Lung (tissue), 12 donors: ENCODE results near the gene HMGB4. TPM values are rescaled to one million over a fixed set of nuclear protein-coding genes. Genes with fewer than 3 reads are reported as not detected.

Source experiments
- ATAC-seq: fragments of 200-7000 bp; cut with Tn5 transposase; one replicate; pipeline ENCODE4 v1.9.1; 2020; ENCODE audit warnings: moderate number of reproducible peaks; ENCODE audit not compliant: insufficient read depth, low FRiP score
- DNase-seq, 3 donors: peaks; one replicate each; pipeline ENCODE4 v3.0.0-alpha.2; 2013 to 2017
- H3K27ac ChIP-seq, 2 donors: one replicate each; pipeline ENCODE4 v1.5.1; 2013; ENCODE audit warnings: mild to moderate bottlenecking in 2 of 2, moderate library complexity in 2 of 2, control low read depth in 1 of 2, inconsistent platforms in 1 of 2, low read depth in 1 of 2, low read length in 1 of 2
- H3K27me3 ChIP-seq, 3 donors: one replicate each; pipeline ENCODE4 v1.5.1; 2013; ENCODE audit warnings: low read length in 2 of 3; ENCODE audit not compliant: control insufficient read depth in 3 of 3, insufficient read depth in 3 of 3
- H3K36me3 ChIP-seq, 4 donors: one replicate each; pipeline ENCODE4 v1.5.1; 2013; ENCODE audit warnings: low read length in 4 of 4, mild to moderate bottlenecking in 1 of 4, moderate library complexity in 1 of 4; ENCODE audit not compliant: control insufficient read depth in 4 of 4, insufficient read depth in 4 of 4
- H3K4me1 ChIP-seq, 5 donors: one replicate each; pipeline ENCODE4 v1.5.1; 2013; ENCODE audit warnings: low read length in 5 of 5, mild to moderate bottlenecking in 2 of 5, moderate library complexity in 1 of 5; ENCODE audit not compliant: control insufficient read depth in 5 of 5, insufficient read depth in 5 of 5
- H3K4me3 ChIP-seq: one replicate; pipeline ENCODE4 v1.5.1; 2013; ENCODE audit warnings: mild to moderate bottlenecking, control low read depth, moderate library complexity
- H3K9ac ChIP-seq, 2 donors: one replicate each; pipeline ENCODE4 v1.5.1; 2013; ENCODE audit warnings: low read length in 2 of 2, control low read depth in 1 of 2; ENCODE audit not compliant: insufficient read depth in 1 of 2
- H3K9me3 ChIP-seq, 4 donors: one replicate each; pipeline ENCODE4 v1.5.1; 2013; ENCODE audit warnings: low read length in 3 of 4, mild to moderate bottlenecking in 1 of 4, moderate library complexity in 1 of 4; ENCODE audit not compliant: control insufficient read depth in 4 of 4, insufficient read depth in 3 of 4
- CTCF ChIP-seq: IDR thresholded peaks from 2 replicates; pipeline ENCODE4 v1.5.1; 2012; ENCODE audit warnings: mild to moderate bottlenecking; ENCODE audit errors: control extremely low read depth, extremely low read depth
- WGBS, 2 donors: extraction: QIAGEN DNeasy Blood & Tissue Kit; methylation state at CpG; one replicate each; pipeline ENCODE4 v1.1.7; 2013; 5-methylcytosine and 5-hydroxymethylcytosine counted together
- polyA plus RNA-seq, 2 donors: library from polyadenylated mRNA; stranded (reverse); fragments of 200-250 nt; gene quantifications; one replicate each; pipeline ENCODE4 v1.2.1, GENCODE V29; 2013
- total RNA-seq, 2 donors: library from RNA; depleted of rRNA in 1 of 2; stranded (reverse); fragments of >200 nt in 1 of 2; gene quantifications; one replicate each; pipeline ENCODE4 v1.2.1, GENCODE V29; 2014 to 2021
- donor health status: control.
- donor health status: control.
- donor health status: Bipolar disorder and iron deficiency.
- donor health status: healthy.
- donor health status: DM: yes; HTN: yes; CAD: no.

HMGB4 gene
- total and polyA plus RNA-seq, 4 donors: not detected

GRCh38 chr1:33819290-33819912, 44.5 kb upstream of the HMGB4 start:
- no peak for TF ChIP-seq CTCF
- Histone ChIP-seq H3K4me1 (no peaks in the 10 kb centered on the region), H3K9ac (no peak overlapping the region), H3K27ac (no peak overlapping the region), H3K36me3 (no peaks in the 10 kb centered on the region), H3K27me3 (no peaks in the 10 kb centered on the region), H3K4me3 (no peak overlapping the region), H3K9me3 (no peaks in the 10 kb centered on the region)
- 84 to 89% methylated on average over 10 of the region's 10 CpGs for WGBS, 2 donors
- DNase-seq: no peak
- no peak for ATAC-seq

GRCh38 chr1:33819913-33820311, 44.0 kb upstream of the HMGB4 start:
- no peak for DNase-seq
- H3K9ac ChIP-seq: no peak overlapping the region
- no peaks in the 10 kb centered on the region for H3K9me3 ChIP-seq
- 74 to 80% methylated on average over 7 of the region's 7 CpGs for WGBS, 2 donors
- H3K36me3 ChIP-seq: no peaks in the 10 kb centered on the region
- no peaks in the 10 kb centered on the region for H3K4me1 ChIP-seq
- no peak for TF ChIP-seq CTCF
- H3K4me3 ChIP-seq: no peak overlapping the region
- H3K27ac ChIP-seq: no peak overlapping the region
- no peaks in the 10 kb centered on the region for H3K27me3 ChIP-seq
- ATAC-seq: no peak

DNA sequence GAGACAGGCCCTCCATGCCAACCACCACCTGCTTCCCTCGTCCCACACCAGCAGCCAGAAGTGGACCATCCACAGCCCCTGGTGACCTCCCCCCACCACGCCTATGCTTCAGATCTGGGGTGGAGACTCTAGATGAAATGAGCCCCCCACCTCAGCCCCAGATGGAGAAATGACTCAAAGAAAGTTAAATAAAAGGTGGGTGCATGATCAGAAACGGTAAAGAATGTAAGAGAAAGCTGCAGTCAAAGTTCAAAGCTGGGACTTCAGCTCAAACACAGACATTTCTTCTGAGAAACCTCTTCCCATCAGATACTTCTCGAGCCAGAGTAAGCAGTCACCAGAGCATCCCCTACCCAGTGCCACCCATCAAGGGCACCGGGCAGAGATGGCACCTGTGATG, 43.1 kb upstream of the HMGB4 start:
- no peaks in the 10 kb centered on the region for H3K4me1 ChIP-seq
- no peak overlapping the region for H3K27ac ChIP-seq
- no peaks in the 10 kb centered on the region for H3K36me3 ChIP-seq
- H3K9me3 ChIP-seq: no peaks in the 10 kb centered on the region
- no peak for ATAC-seq
- no peak overlapping the region for H3K9ac ChIP-seq
- no peak overlapping the region for H3K4me3 ChIP-seq
- no peak for DNase-seq
- no peaks in the 10 kb centered on the region for H3K27me3 ChIP-seq
- WGBS, 2 donors: 74 to 84% methylated on average over 5 of the region's 5 CpGs
- TF ChIP-seq CTCF: no peak

- ATAC-seq: no peak
- Histone ChIP-seq H3K9me3 (no peaks in the 10 kb centered on the region), H3K4me3 (no peak overlapping the region), H3K36me3 (no peaks in the 10 kb centered on the region), H3K27me3 (no peaks in the 10 kb centered on the region), H3K9ac (no peak overlapping the region), H3K27ac (no peak overlapping the region), H3K4me1 (no peaks in the 10 kb centered on the region)
- TF ChIP-seq CTCF: no peak
- no peak for DNase-seq
- 88 to 92% methylated on average over 6 of the region's 6 CpGs for WGBS, 2 donors
Measured at GRCh38 chr1:33821291-33821690, 42.6 kb upstream of the HMGB4 start.
